H1 (cell line): ENCODE results near the gene FBXO38. TPM values are rescaled to one million over a fixed set of nuclear protein-coding genes. Genes with fewer than 3 reads are reported as not detected.

Experiments used
- CTCF ChIA-PET: fragments of 300-600 bp; sonication (Branson Sonifier 250); formaldehyde crosslinking; loops from one replicate; lab custom pipeline; 2021; ENCODE audit not compliant: partially characterized antibody; lab: Charles Lee
- POLR2A ChIA-PET: fragments of 300-600 bp; sonication (Branson Sonifier 250); formaldehyde crosslinking; loops from one replicate; lab custom pipeline; 2021; ENCODE audit warnings: inconsistent platforms; ENCODE audit not compliant: partially characterized antibody; lab: Charles Lee
- DNase-seq, 2 experiments: peaks; one replicate each; pipeline versions ENCODE4 v3.0.0 to v3.0.0-alpha.2; 2010 to 2022; ENCODE audit warnings: low spot score in 2 of 2, low read depth in 1 of 2, mixed read lengths in 1 of 2
- FAIRE-seq: peaks from 2 replicates; lab custom pipeline; 2011; peaks lifted over from hg19 to GRCh38; lab: Jason Lieb, UNC
- H2AFZ ChIP-seq: 2 replicates; pipeline ENCODE4 v1.8.1; 2012; ENCODE audit warnings: low read length, inconsistent platforms
- H2AK5ac ChIP-seq: 2 replicates; pipeline ENCODE4 v1.6.1; 2013; ENCODE audit warnings: low read depth, low read length
- H2BK120ac ChIP-seq: replicated peaks from 2 replicates; pipeline ENCODE3; 2013; ENCODE audit warnings: low read depth, low read length, inconsistent platforms
- H2BK12ac ChIP-seq: 2 replicates; pipeline ENCODE4 v1.6.1; 2013; ENCODE audit warnings: low read depth, low read length
- H2BK15ac ChIP-seq: 2 replicates; pipeline ENCODE4 v1.6.1; 2013; ENCODE audit warnings: low read length
- H2BK20ac ChIP-seq: 2 replicates; pipeline ENCODE4 v1.6.1; 2013; ENCODE audit warnings: low read length
- H2BK5ac ChIP-seq: 2 replicates; pipeline ENCODE4 v1.6.1; 2013; ENCODE audit warnings: low read depth, low read length
- H3K14ac ChIP-seq: 2 replicates; pipeline ENCODE4 v1.6.1; 2013; ENCODE audit warnings: inconsistent platforms; ENCODE audit not compliant: insufficient read length
- H3K18ac ChIP-seq: 2 replicates; pipeline ENCODE4 v1.6.1; 2013; ENCODE audit warnings: low read length; ENCODE audit errors: extremely low read depth
- H3K23ac ChIP-seq: 2 replicates; pipeline ENCODE4 v1.6.1; 2013; ENCODE audit warnings: inconsistent platforms; ENCODE audit not compliant: insufficient read length
- H3K23me2 ChIP-seq: 2 replicates; pipeline ENCODE4 v1.6.1; 2013; ENCODE audit warnings: low read depth, low read length
- H3K27ac ChIP-seq: 2 replicates; pipeline ENCODE4 v1.6.1; 2011; ENCODE audit warnings: low read depth, low read length, inconsistent platforms
- H3K27me3 ChIP-seq, 4 experiments: replicated peaks in 1 of 4; 1 replicate in 1 of 4; 2 replicates in 3 of 4; pipeline versions ENCODE4 v1.6.1 to v1.8.1; 2011 to 2013; ENCODE audit warnings: low read length in 3 of 4, mild to moderate bottlenecking in 3 of 4, inconsistent platforms in 2 of 4, mixed read lengths in 2 of 4, moderate library complexity in 1 of 4; ENCODE audit not compliant: control insufficient read depth in 3 of 4, insufficient read depth in 3 of 4; ENCODE audit errors: extremely low read depth in 1 of 4
- H3K36me3 ChIP-seq, 4 experiments: 2 replicates each; pipeline versions ENCODE4 v1.6.1 to v1.8.1; 2011 to 2013; ENCODE audit warnings: mild to moderate bottlenecking in 4 of 4, low read length in 3 of 4, moderate library complexity in 2 of 4, control low read depth in 1 of 4, inconsistent platforms in 1 of 4; ENCODE audit not compliant: insufficient read depth in 4 of 4, control insufficient read depth in 2 of 4
- H3K4ac ChIP-seq: replicated peaks from 2 replicates; pipeline ENCODE3; 2013; ENCODE audit warnings: low read length, low read depth, mixed read lengths, inconsistent platforms; ENCODE audit not compliant: insufficient read length
- H3K4me1 ChIP-seq, 4 experiments: replicated peaks in 1 of 4; 1 replicate in 1 of 4; 2 replicates in 3 of 4; pipeline versions ENCODE4 v1.6.1 to v1.8.1; 2011 to 2013; ENCODE audit warnings: low read length in 3 of 4, inconsistent platforms in 2 of 4, mixed read lengths in 1 of 4; ENCODE audit not compliant: insufficient read depth in 4 of 4, control insufficient read depth in 3 of 4
- H3K4me2 ChIP-seq, 2 experiments: 2 replicates each; pipeline versions ENCODE4 v1.6.1 to v1.8.1; 2011 to 2013; ENCODE audit warnings: low read depth in 2 of 2, low read length in 2 of 2, control low read depth in 1 of 2, inconsistent platforms in 1 of 2, mild to moderate bottlenecking in 1 of 2; ENCODE audit not compliant: insufficient read depth in 1 of 2
- H3K4me3 ChIP-seq, 4 experiments: fragments of 200-600, 300-600 bp in 1 of 4; sonication (generic), shearing (Covaris generic), sonication (Bioruptor Twin) in 1 of 4; 2 replicates each; pipeline versions ENCODE4 v1.5.1 to v1.8.1; 2011 to 2016; ENCODE audit warnings: low read length in 4 of 4, low read depth in 3 of 4, control low read depth in 2 of 4, inconsistent platforms in 2 of 4, mild to moderate bottlenecking in 2 of 4, mixed read lengths in 1 of 4, moderate library complexity in 1 of 4; ENCODE audit not compliant: insufficient read depth in 2 of 4; ENCODE audit errors: extremely low read depth in 1 of 4
- H3K56ac ChIP-seq: replicated peaks from 2 replicates; pipeline ENCODE3; 2013; ENCODE audit warnings: low read depth, mild to moderate bottlenecking, mixed read lengths, low read length, inconsistent platforms; ENCODE audit not compliant: insufficient read length
- H3K79me1 ChIP-seq: 2 replicates; pipeline ENCODE4 v1.6.1; 2013; ENCODE audit warnings: low read depth, low read length, control low read depth
- H3K79me2 ChIP-seq, 2 experiments: 2 replicates each; pipeline versions ENCODE4 v1.6.1 to v1.8.1; 2012 to 2013; ENCODE audit warnings: low read length in 2 of 2, mild to moderate bottlenecking in 2 of 2, inconsistent platforms in 1 of 2; ENCODE audit not compliant: insufficient read depth in 2 of 2, control insufficient read depth in 1 of 2
- H3K9ac ChIP-seq, 4 experiments: replicated peaks in 1 of 4; 1 replicate in 1 of 4; 2 replicates in 3 of 4; pipeline versions ENCODE4 v1.6.1 to v1.8.1; 2011 to 2013; ENCODE audit warnings: low read depth in 3 of 4, low read length in 3 of 4, control low read depth in 2 of 4, mild to moderate bottlenecking in 2 of 4, moderate library complexity in 2 of 4, inconsistent platforms in 1 of 4; ENCODE audit errors: extremely low read depth in 1 of 4
- H3K9me3 ChIP-seq, 2 experiments: 2 replicates each; pipeline versions ENCODE4 v1.6.1 to v1.8.1; 2012 to 2013; ENCODE audit warnings: mild to moderate bottlenecking in 2 of 2, moderate library complexity in 2 of 2, control low read depth in 1 of 2, inconsistent platforms in 1 of 2, low read depth in 1 of 2, low read length in 1 of 2, mixed read lengths in 1 of 2; ENCODE audit not compliant: insufficient read depth in 2 of 2
- H4K20me1 ChIP-seq, 2 experiments: replicated peaks in 1 of 2; 2 replicates each; pipeline versions ENCODE3 to v1.8.1; 2011 to 2013; ENCODE audit warnings: inconsistent platforms in 2 of 2, low read length in 2 of 2, mild to moderate bottlenecking in 1 of 2; ENCODE audit not compliant: insufficient read depth in 2 of 2, control insufficient read depth in 1 of 2
- H4K5ac ChIP-seq: 2 replicates; pipeline ENCODE4 v1.6.1; 2013; ENCODE audit warnings: low read length, low read depth, mixed read lengths, inconsistent platforms; ENCODE audit not compliant: insufficient read length
- H4K8ac ChIP-seq: 2 replicates; pipeline ENCODE4 v1.8.0; 2013; ENCODE audit warnings: mild to moderate bottlenecking, moderate library complexity, low read length, inconsistent platforms; ENCODE audit not compliant: insufficient read depth; ENCODE audit errors: extremely low read depth
- H4K91ac ChIP-seq: replicated peaks from 2 replicates; pipeline ENCODE3; 2013; ENCODE audit warnings: low read length, mixed read lengths, inconsistent platforms; ENCODE audit not compliant: insufficient read length
- EGR1 ChIP-seq: IDR thresholded peaks from 2 replicates; pipeline ENCODE4 v1.6.1; 2011; ENCODE audit warnings: low read depth, low read length, borderline replicate concordance
- KDM1A ChIP-seq: fragments of 200-600, 300-600 bp; sonication (generic); IDR thresholded peaks from 2 replicates; pipeline ENCODE4 v1.7.1; 2016; ENCODE audit warnings: mild to moderate bottlenecking, low read length, borderline replicate concordance
- TBP ChIP-seq: IDR thresholded peaks from 2 replicates; pipeline ENCODE4 v1.6.1; 2011; ENCODE audit warnings: low read depth, low read length, improper control_type of control experiment
- WGBS, 2 experiments: shearing (Covaris generic) in 1 of 2; methylation state at CpG; one replicate each; pipeline versions ENCODE4 v1.1.6 to v1.1.7; 2013 to 2015; ENCODE audit warnings: low lambda C conversion rate in 2 of 2, mixed read lengths in 2 of 2, inconsistent platforms in 1 of 2, low coverage in 1 of 2, missing lambda C conversion rate in 1 of 2; ENCODE audit not compliant: insufficient replicate concordance in 2 of 2, insufficient coverage in 1 of 2, insufficient read length in 1 of 2; ENCODE audit errors: extremely low coverage in 1 of 2, missing lambda C conversion rate in 1 of 2; 5-methylcytosine and 5-hydroxymethylcytosine counted together
- polyA plus RNA-seq, 7 experiments: library from polyadenylated mRNA; depleted of rRNA in 3 of 7; stranded (reverse) in 5 of 7; unstranded in 2 of 7; fragments of >200 nt in 5 of 7; fragments of 200-250 nt in 2 of 7; gene quantifications; 1 replicate in 5 of 7; 2 replicates in 1 of 7; 4 replicates in 1 of 7; pipeline versions ENCODE4 v1.2.1 to v1.2.3, GENCODE V29; 2011 to 2013; ENCODE audit warnings: missing spikeins in 2 of 7, mixed read lengths in 2 of 7
- total RNA-seq: library from RNA; stranded (reverse); fragmentation: NEBNext Ultra II Directional; extraction: Animal tissue kit (Norgen Biotek cat#: 25700); gene quantifications from 2 replicates; pipeline ENCODE4 v1.2.1, GENCODE V29; 2021

Gene FBXO38
- total and polyA plus RNA-seq, 2 of the 8 experiments (the other 6 are each of a cell fraction or from before 2014, with no cell fraction given) = 9.1 to 34.3 TPM

GRCh38 chr5:148476302-148476701 lies 92.5 kb downstream of the FBXO38 start:
- FAIRE-seq (no peak), DNase-seq (no peak)
- no peak overlapping the region for H2BK5ac ChIP-seq
- H4K20me1 ChIP-seq = no peaks in the 10 kb centered on the region
- no peak overlapping the region for H3K23ac ChIP-seq
- H3K79me1 ChIP-seq = no peaks in the 10 kb centered on the region
- no peak overlapping the region for H3K27ac ChIP-seq
- no peak overlapping the region for H2AFZ ChIP-seq
- H3K79me2 ChIP-seq = no peaks in the 10 kb centered on the region
- ChIA-PET POLR2A (no interaction called here), CTCF (interaction anchor here (0.7 to 1.7 kb wide), 5 partner anchors 21 to 255 kb away, joined by 3 to 6 read pairs (median 3); no protein-coding TSS in a partner anchor)
- H4K5ac ChIP-seq = no peak overlapping the region
- no peak overlapping the region for H3K18ac ChIP-seq
- H3K56ac ChIP-seq = no peak overlapping the region
- H4K91ac ChIP-seq = no peak overlapping the region
- H3K4me1 ChIP-seq = no peaks in the 10 kb centered on the region
- no peak overlapping the region for H2BK15ac ChIP-seq
- H3K36me3 ChIP-seq = no peaks in the 10 kb centered on the region
- H4K8ac ChIP-seq = no peak overlapping the region
- H3K14ac ChIP-seq = no peak overlapping the region
- H3K9ac ChIP-seq = no peak overlapping the region
- 83% methylated on average over 3 of the region's 3 CpGs; no CpG with 5 or more reads in 1 of the 2 experiments for WGBS, 2 experiments
- H3K4me3 ChIP-seq = no peak overlapping the region
- H2BK120ac ChIP-seq = no peak overlapping the region
- H3K4me2 ChIP-seq = no peak overlapping the region
- H3K27me3 ChIP-seq = no peaks in the 10 kb centered on the region
- H3K23me2 ChIP-seq = no peaks in the 10 kb centered on the region
- no peak for TF ChIP-seq TBP
- no peak for TF ChIP-seq KDM1A
- TF ChIP-seq EGR1 = no peak
- no peak overlapping the region for H2BK20ac ChIP-seq
- H2AK5ac ChIP-seq = no peak overlapping the region
- H3K9me3 ChIP-seq = no peaks in the 10 kb centered on the region
- H3K4ac ChIP-seq = no peak overlapping the region
- no peak overlapping the region for H2BK12ac ChIP-seq
